Posterior cingulate gyrus (tissue), 11 donors: ENCODE results near the gene BCL2L15.

Experiments
- DNase-seq, 10 donors: peaks; one replicate each; pipeline versions ENCODE4 v3.0.0 to v3.0.0-alpha.2; 2020 to 2021; ENCODE audit warnings: mixed read lengths in 3 of 10
- intact Hi-C: fragments of 100-400 bp; cut with DNase I; formaldehyde crosslinking; loops from one replicate; pipeline ENCODE4 v1.15.1; 2023

The BCL2L15 gene

DNA sequence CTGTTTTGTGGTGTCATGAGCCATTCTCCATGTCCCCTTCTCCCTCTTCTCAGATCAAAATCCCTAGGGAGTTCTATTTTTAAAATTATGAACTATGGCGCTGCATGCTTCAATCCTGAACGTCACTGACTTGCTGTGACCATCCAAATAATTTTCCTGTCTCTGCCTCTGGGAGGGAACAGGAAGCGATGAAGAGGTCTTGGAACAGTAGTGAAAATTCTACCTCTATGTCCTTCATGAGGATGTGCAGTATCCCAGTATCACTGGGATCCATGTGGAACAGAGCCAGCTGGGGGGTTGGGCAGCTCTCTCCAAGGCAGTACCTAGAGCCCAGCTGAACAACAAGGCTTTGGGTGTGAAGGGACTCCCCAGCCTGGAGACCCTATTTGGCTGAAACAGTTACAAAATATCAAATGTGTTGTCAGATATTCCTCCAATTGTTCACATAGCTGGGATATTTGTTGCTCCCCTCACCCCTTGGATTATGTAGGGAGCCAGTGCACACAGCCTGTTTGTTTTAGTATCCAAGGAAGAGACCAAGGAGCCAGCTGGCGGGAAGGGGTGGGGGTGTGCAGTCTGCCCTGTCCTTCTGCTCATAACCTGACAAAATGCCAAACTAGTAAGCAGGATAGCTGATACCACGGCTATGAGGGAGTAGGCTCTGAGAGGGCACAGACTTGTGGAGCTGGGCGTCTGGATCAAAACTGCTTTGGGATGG is 25.4 kb upstream of the BCL2L15 start:
- intact Hi-C loops = no loop called here
- peak in 1 of 10 donors; percentile 16 for DNase-seq

DNA sequence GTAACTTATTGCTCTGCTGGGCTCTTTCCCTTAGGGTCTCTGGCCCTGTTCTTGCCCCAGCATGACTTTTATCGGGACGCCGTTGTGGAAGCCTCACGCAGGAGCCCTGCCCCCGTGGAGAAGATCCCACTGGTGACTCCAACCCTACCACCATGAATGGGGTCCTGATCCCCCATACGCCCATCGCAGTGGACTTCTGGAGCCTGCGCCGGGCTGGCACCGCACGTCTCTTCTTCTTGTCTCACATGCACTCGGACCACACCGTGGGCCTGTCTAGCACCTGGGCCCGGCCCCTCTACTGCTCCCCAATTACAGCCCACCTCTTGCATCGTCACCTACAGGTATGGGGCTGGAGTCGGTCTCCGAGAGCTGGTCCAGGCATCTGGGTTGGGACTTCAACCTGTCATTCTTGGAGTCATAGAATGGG is 18.1 kb upstream of the BCL2L15 start:
- DNase-seq = no peak
- intact Hi-C loops = loop anchor here (1.0 to 2.0 kb wide), 3 partner anchors 24 to 93 kb away; partner anchors contain the start of genes HIPK1 and RSBN1

DNA sequence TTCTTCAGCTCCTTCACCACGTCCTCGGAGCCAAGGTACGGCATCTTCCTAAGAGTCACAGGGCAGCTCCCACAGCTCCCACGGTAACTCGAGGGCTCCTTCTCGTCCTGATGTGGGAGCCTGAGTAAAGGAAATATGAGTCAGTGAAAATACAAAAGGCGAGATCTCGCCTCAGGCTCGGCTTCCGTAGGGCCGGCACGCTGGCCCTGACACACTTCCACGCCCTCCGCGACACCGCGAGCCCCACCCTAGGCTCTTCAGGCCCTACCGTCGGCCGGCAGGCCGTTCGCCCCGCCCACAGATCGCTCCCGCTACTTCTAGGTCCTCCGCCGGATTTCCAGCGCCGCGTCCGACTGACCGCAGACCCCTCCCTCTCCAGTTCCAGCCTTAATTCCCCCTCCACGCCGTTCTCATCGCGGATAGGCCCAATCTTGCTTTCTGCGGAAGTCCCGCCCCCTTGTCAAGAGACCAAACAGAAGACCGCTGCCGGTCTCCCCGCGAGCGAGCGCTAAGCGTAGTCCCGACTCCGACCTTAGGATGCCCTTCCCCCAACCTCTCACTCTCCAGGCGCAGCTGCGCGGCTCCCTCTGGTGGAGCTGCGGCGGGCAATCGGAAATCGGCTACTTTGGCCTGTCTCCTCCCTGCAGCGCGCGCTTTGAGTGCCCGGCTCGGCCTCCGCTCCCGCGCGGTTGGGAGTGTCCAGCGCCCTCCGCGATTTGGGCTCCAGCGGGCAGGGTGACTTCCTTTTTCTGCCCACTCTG is 17.5 kb upstream of the BCL2L15 start, which contains the start of the genes AP4B1 and DCLRE1B:
AP4B1 (minus strand) TSS at position 126 of the 761 bp plus-strand sequence; CDS start at position 44, 82 bp downstream.
DCLRE1B (plus strand) TSS at position 653 of the 761 bp plus-strand sequence. CDS start 261 bp downstream, outside the sequence.
- DNase-seq = peak; percentile 95 to 100 (median 97)
- intact Hi-C loops = loop anchor here (1.0 to 2.0 kb wide), 3 partner anchors 24 to 93 kb away; partner anchors contain the start of genes HIPK1 and RSBN1

DNA sequence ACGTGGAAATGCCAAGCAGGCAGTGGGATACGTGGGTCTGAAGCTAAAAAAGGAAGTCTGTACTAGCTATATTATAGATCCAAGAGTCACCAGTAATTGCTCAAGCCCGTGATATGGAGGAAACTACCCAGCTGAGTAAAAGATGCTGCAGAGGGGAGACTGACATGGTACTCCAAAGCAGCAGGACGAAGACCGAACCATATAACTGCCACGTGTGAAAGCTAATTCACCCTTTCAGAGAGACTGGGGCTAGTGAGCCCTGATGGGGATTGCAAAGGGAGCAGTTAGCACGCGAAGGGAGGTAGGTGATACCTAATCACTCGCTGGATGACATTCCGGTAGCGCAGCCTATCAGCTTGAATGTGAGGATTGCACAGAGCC is 16.9 kb upstream of the BCL2L15 start:
- intact Hi-C loops = loop anchor here (2.0 kb wide), 1 partner anchor 69 kb away; no protein-coding TSS in a partner anchor
- no peak for DNase-seq

DNA sequence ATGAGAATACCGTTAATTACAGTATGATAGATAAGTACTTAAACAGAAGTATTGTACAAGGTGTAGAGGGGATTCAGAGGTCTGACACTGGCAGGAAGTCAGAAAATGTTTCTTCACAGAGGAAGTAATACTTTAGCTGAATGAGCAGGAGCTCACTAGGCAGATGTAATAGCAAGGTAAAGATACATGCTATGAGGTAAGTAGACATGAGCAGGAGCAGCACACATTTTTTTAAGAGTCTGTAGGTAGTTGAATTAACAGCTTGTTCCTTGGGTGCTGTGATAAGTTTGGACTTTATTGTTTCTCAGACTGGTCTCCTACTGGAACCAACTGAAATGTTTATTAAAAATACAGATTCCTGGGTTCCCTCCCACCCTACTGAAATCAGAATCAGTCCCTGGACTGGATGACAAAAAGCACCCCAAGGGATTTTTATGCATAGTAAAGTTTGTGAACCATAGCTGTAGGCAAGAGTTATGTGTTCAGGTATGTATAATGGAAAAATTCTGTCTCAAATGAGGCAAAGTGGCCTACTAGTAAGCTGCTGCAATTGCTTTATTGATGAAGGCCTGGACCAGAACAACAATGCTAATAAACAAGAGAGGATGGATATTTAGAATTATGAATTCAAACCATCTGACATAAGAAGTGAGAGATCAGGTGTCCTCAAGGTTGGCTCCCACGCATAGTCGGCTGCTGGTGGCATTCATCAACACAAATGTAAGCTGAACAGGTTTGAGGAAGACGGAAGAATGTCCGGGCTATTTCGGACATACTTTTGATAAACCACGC is 16.3 kb upstream of the BCL2L15 start:
- no peak for DNase-seq
- intact Hi-C loops = loop anchor here (2.0 kb wide), 1 partner anchor 69 kb away; no protein-coding TSS in a partner anchor

DNA sequence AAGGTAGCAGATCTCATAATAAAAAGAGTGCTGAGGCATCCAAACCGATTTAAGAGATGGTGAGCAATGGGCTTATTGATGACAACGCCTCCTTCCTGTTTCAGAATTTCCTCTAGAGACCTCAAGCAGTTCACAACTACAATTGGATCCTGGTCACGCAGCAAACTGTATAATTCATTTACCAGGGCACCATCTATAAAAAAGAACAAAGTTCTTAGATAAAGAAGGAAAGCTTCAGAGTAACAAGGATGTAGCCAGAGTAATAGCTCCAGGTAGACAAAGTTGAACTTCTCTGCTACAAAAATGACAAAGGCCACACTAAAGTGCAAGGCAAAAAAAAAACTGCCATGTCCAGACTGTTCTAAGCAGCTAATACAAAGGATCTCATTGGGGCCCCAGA is 13.8 kb upstream of the BCL2L15 start:
- intact Hi-C loops = no loop called here
- DNase-seq = no peak

DNA sequence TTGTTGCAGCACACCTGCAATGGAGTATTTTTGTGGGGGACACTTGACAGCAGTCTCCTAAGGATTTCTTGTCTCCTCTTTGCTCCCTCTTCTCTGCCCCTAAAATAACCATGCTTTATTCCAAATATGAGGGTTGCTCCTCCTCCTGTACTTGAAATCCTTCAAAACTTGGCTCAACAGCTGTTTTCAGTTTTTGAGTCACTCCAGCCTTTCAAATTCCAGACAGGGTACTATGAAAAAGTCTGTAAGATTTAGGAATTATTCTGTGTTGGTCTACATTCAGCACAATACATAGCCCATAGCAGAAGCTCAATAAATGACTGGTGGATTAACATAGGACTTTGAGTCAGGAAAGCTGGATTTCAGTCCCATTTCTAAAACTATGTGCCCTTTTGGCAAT is 11.7 kb upstream of the BCL2L15 start:
- no peak for DNase-seq
- intact Hi-C loops = no loop called here

DNA sequence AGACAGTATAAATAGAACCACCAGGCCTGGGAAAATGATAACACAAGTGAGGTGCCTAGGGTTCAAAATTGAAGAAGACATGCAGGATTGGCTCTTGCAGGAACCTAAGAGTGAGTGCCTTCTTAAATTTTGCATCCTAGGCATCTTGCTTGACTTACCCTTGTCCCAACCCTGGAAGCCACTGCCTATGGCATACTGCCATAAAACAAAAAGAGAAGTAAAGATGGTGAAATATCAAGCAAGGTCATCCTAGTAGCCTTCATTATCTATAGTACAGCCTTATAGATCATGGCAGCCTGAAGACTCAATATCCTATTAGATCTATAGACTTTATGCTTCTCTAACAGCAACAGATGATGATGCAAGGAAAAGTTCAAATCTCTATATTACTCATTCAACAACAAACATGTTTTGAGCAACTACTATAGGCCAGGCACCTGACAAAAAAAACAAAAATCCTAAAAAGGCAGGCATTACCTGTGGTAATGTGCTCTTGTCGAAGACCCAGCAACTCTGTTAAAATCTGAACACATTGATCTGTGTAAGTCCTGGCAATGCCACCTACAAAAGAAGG is 10.9 kb upstream of the BCL2L15 start:
- DNase-seq = no peak
- intact Hi-C loops = no loop called here

DNA sequence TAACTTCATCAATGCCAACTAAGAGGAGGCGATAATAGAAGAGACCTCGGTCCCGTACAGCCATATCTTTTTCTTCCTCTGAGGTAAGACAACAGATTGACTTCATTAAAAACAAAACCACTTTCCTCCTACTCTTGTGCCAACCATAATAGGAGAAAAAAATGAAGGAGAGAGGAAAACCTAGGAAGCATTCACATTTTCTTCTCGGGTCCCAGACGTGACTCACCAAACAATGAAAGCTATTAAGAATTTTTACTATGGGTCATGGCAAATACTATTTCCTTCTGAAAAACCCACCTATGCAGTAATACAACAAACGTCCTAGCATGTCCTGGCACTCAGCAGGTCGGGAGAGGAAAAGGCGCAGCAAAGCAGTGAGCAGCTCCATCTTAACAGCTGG is 8.6 kb upstream of the BCL2L15 start:
- no peak for DNase-seq
- intact Hi-C loops = no loop called here

DNA sequence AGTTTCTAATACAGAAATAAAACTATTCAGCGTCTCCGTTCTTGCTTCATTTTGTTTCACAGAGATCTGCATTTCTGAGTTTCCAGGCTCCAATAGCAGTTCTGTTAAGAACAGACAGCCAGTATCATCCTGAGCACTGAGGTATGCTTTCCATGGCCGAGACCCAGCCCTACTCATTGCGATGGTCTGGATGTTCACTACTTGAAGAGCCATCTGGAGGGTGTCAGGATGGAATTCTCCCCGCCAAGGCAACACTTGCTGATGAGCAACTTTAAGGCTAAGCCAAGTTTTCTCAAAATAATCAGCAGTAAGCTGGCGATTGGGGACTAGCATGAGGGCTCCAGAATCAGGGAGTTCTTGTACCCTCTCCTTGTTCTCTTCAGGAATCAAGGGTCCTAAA is 7.7 kb upstream of the BCL2L15 start:
- DNase-seq = peak in 4 of 10 donors; percentile 11 to 84 (median 32)
- intact Hi-C loops = no loop called here

DNA sequence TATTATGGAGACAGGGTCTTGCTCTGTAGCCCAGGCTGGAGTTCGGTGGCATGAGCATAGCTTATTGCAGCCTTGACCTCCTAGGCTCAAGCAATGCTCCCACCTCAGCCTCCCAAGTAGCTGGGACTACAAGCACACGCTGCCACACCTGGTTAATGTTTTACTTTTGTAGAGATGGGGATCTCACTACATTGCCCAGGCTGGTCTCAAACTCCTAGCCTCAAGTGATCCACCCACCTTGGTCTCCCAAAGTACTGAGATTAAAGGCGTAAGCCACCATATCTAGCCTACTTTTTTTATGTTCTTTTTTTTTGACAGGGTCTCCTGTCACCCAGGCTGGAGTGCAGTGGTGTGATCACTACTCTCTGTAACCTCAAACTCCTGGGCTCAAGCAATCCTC is 5.9 kb upstream of the BCL2L15 start:
- intact Hi-C loops = no loop called here
- DNase-seq = no peak

DNA sequence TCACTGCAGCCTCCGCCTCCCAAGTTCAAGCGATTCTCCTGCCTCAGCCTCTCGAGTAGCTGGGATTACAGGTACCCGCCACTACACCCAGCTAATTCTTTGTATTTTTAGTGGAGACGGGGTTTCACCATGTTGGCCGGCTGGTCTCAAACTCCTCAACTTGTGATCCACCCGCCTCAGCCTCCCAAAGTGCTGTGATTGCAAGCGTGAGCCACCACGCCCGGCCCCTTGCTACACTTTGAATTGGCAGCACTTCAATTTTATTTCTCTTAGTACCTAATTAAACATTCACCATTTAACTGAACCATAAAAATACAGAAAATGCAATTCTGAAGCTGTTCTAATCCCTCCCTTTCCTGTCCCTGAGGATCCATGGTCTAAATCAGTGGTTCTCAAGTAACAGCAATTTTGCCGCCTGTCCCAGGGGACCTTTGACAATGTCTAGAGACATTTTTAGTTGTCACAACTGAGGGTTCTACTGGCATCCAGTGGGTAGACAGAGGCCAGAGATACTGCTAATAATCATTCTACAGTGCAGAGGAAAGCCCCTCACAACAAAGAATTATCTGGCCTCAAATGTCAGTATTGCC is 4.3 kb upstream of the BCL2L15 start:
- DNase-seq = no peak
- intact Hi-C loops = no loop called here

DNA sequence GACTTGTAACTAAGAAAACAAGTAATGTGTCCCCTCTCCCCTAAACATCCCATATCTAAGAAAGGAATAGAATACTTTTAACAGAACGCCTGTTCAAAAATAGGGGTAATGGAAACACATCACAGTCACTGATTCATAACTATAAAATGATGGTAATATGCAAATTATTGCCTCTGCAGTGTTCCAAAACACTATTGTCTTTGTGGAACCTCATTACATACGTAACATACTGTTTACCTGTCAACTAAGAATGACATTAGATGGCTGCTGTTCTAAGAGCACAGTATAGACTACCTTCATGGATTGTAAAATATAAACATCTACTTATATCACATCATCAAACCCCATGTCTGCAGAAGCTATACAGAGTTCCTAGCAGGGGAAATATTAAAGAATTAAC is 3.4 kb upstream of the BCL2L15 start:
- intact Hi-C loops = no loop called here
- DNase-seq = no peak

DNA sequence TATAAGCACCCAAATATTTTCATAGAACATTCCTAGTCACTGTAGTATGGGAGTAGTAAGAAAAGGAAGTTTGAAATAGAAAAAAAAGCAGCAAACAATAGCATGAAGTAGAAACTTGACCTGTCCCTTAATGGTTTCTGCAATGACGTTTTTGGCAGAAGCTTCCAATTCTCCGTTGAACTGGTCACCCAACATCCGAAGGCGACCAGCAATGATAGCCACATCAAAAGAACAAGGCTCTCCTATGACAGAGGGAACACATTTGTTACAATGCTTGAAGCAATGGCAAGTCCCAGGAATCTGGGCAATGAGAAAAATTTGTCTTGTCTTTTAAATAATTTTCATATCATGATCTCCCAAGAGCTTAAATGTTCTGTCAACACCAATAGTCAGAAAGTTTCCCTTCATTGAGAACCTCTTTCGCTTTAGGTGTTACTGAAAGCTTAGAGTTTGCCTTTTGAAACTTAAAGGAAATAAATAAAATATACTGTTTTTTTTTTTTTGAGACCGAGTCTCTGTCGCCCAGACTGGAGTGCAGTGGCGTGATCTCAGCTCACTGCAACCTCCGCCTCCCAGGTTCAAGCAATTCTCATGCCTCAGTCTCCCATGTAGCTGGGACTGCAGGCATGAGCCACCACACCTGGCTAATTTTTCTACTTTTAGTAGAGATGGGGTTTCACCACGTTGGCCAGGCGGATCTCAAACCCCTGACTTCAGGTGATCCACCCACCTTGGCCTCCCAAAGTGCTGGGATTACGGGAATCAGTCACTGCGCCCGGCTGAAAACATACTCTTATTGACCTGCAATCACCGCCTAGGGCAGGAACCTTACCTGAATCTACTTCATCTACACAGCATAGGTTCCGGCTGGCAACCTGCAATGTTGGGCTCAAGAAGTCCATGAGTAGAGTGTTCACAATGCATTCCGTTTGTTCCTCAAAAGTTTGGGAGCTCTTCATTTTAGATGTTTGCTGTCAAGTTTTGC is 672 bp downstream of the BCL2L15 start:
- DNase-seq = no peak
- intact Hi-C loops = no loop called here

DNA sequence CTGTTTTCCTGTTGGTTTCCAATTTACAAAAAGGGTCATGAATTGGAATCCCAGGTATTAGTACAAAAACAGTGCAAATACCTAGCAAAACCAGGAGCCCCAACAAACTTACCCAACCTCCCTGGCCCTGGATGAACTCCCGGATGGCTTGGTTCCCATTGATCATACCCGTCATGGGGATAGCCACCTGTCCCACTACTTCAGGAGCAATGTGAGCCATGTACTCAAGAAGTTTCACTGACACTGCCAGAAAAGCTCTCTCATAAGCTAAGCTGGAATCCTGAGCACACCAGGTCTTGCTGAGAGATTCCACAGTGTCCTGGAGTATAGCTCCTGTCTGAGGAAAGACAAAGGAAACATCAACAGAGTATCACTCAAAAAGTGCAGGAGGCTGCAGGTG is 5.7 kb downstream of the BCL2L15 start:
- intact Hi-C loops = no loop called here
- DNase-seq = no peak

DNA sequence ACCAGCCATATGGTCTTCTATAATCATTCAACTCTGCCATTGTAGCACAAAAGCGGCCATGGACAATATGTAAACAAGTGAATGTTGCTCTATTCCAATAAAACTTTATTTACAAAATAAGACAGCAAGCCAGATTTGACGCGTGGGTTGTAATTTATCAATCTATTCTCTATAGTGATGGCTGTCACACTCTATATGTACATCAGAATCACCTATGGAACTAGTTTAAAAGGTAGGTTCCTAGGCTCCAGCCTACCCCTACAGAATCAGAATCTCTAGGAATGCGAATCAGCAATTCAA is 7.7 kb downstream of the BCL2L15 start:
- intact Hi-C loops = no loop called here
- DNase-seq = no peak

DNA sequence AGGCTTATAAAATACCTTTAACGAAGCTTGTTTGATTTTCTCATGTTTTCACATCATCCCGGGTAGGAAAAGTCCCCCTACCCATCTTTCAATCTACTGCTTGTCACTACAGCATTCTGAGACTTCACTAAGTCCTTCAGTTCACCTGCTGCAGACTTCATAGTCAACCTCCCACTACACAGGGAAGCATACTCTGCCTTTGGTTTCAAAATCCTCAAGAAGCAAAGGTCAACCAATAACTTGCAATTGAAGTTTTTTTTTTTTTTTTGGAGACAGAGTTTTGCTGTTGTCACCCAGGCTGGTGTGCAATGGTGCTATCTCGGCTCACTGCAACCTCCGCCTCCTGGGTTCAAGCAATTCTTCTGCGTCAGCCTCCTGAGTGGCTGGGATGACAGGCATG is 11.2 kb downstream of the BCL2L15 start:
- DNase-seq = no peak
- intact Hi-C loops = no loop called here

DNA sequence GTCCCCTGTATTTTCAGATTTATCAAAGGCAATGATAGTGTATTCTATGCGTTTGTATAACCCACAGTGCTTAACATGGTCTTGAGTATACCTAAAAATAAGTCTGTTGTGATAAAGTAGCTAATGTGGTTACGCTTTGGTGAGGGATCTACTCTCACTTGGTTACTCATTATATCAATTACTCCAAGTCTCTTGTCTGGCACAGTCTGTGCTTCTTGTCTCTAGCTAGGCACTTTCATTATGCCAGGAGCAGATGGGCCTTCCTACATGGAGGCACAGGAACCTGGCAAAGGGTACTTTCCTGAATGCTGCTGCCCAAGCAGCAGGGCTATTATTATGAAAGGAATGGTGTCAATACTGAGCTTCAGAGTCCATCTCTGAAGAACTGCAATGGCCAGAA is 11.7 kb downstream of the BCL2L15 start:
- intact Hi-C loops = no loop called here
- DNase-seq = peak in 1 of 10 donors; percentile 12
